Uterus (tissue), 4 donors: Measurements from ENCODE around the gene C1QA. TPM values are rescaled to one million over a fixed set of nuclear protein-coding genes. Genes with fewer than 3 reads are reported as not detected.
A peak's percentile ranks its signal among the peaks of the same experiment; 100 is the strongest.

ENCODE experiments used
- DNase-seq, 2 donors: peaks; one replicate each; pipeline ENCODE4 v3.0.0-alpha.2; 2019 to 2020
- H3K27ac ChIP-seq, 2 donors: fragments of 200-600 bp; sonication (generic); 1 replicate in 1 of 2; 2 replicates in 1 of 2; pipeline ENCODE4 v1.5.1; 2016 to 2018
- H3K27me3 ChIP-seq, 2 donors: fragments of 200-600 bp; sonication (generic); one replicate each; pipeline ENCODE4 v1.5.1; 2018 to 2019; ENCODE audit warnings: control low read depth in 1 of 2
- H3K36me3 ChIP-seq, 2 donors: fragments of 200-600 bp; sonication (generic); one replicate each; pipeline ENCODE4 v1.5.1; 2019; ENCODE audit warnings: control low read depth in 1 of 2
- H3K4me1 ChIP-seq, 2 donors: fragments of 200-600 bp; sonication (generic); one replicate each; pipeline ENCODE4 v1.5.1; 2018 to 2019; ENCODE audit warnings: control low read depth in 1 of 2
- H3K4me3 ChIP-seq, 2 donors: fragments of 200-600 bp; sonication (generic); 1 replicate in 1 of 2; 2 replicates in 1 of 2; pipeline ENCODE4 v1.5.1; 2018 to 2019; ENCODE audit warnings: mild to moderate bottlenecking in 1 of 2
- H3K9me3 ChIP-seq, 2 donors: fragments of 200-600 bp; sonication (generic); one replicate each; pipeline ENCODE4 v1.5.1; 2019; ENCODE audit warnings: control low read depth in 1 of 2
- POLR2A ChIP-seq, 2 donors: fragments of 450-650 bp; IDR thresholded peaks; one replicate each; pipeline ENCODE4 v1.6.1; 2016; ENCODE audit warnings: antibody characterized with exemption in 2 of 2, mild to moderate bottlenecking in 1 of 2, moderate library complexity in 1 of 2
- intact Hi-C: fragments of 100-400 bp; cut with DNase I; formaldehyde crosslinking; loops from one replicate; pipeline ENCODE4 v1.15.1; 2023; ENCODE audit warnings: low total_unique reads
- total RNA-seq, 4 donors: library from RNA; depleted of rRNA in 3 of 4; stranded (reverse); fragments of >200 nt in 3 of 4; gene quantifications; one replicate each; pipeline versions ENCODE4 v1.1.0 to v1.2.4, GENCODE V29; 2014 to 2023
- TF ChIP-seq, protein P1 (sequence below), 4 experiments: fragments of 200-600 bp in 2 of 4; fragments of 450-650 bp in 2 of 4; sonication (generic) in 2 of 4; IDR thresholded peaks; one replicate each; pipeline ENCODE4 v1.5.1; 2016 to 2019; ENCODE audit warnings: antibody characterized with exemption in 4 of 4, mild to moderate bottlenecking in 2 of 4, moderate library complexity in 1 of 4
- donor health status: DM: yes; HTN: yes; CAD: no.

Gene C1QA
- total RNA-seq, 4 donors from 2014 or later, result 33.1 to 114 (median 40.0) TPM

- no peaks in the 10 kb centered on the region for H3K36me3 ChIP-seq
- H3K4me1 ChIP-seq, result no peaks in the 10 kb centered on the region
- H3K27ac ChIP-seq, result no peak overlapping the region
- TF ChIP-seq POLR2A (IDR thresholded peaks at IDR 0.05), result no peak
- TF ChIP-seq, protein P1, sequence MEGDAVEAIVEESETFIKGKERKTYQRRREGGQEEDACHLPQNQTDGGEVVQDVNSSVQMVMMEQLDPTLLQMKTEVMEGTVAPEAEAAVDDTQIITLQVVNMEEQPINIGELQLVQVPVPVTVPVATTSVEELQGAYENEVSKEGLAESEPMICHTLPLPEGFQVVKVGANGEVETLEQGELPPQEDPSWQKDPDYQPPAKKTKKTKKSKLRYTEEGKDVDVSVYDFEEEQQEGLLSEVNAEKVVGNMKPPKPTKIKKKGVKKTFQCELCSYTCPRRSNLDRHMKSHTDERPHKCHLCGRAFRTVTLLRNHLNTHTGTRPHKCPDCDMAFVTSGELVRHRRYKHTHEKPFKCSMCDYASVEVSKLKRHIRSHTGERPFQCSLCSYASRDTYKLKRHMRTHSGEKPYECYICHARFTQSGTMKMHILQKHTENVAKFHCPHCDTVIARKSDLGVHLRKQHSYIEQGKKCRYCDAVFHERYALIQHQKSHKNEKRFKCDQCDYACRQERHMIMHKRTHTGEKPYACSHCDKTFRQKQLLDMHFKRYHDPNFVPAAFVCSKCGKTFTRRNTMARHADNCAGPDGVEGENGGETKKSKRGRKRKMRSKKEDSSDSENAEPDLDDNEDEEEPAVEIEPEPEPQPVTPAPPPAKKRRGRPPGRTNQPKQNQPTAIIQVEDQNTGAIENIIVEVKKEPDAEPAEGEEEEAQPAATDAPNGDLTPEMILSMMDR (IDR thresholded peaks at IDR 0.05), result no peak
- H3K4me3 ChIP-seq, result no peak overlapping the region
- no peaks in the 10 kb centered on the region for H3K27me3 ChIP-seq
- DNase-seq, result no peak
- intact Hi-C loops, result no loop called here
- H3K9me3 ChIP-seq, result no peaks in the 10 kb centered on the region
Observed at GRCh38 chr1:22637907-22638445, 1.5 kb downstream of the C1QA start.

DNA sequence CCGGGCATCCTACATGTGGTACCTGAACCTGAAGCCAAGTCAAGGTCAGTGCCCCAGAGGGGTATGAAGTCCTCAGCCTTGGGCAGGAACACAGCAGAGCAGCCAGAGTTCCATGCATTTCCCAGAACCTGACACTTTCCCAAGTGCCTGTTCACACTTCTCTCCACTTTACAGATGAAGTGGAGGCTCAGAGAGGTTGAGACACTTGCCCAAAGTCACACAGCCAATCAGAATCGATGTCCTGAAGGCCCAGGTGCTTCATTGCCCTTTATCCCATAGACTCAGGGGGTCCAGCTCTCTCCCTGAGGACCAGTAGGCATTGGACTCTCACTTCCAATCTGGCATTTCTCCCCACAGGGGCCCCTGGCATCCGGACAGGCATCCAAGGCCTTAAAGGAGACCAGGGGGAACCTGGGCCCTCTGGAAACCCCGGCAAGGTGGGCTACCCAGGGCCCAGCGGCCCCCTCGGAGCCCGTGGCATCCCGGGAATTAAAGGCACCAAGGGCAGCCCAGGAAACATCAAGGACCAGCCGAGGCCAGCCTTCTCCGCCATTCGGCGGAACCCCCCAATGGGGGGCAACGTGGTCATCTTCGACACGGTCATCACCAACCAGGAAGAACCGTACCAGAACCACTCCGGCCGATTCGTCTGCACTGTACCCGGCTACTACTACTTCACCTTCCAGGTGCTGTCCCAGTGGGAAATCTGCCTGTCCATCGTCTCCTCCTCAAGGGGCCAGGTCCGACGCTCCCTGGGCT lies 2.2 kb downstream of the C1QA start:
- intact Hi-C loops, result no loop called here
- H3K27me3 ChIP-seq, result no peaks in the 10 kb centered on the region
- no peaks in the 10 kb centered on the region for H3K36me3 ChIP-seq
- DNase-seq, result no peak
- H3K4me1 ChIP-seq, result no peaks in the 10 kb centered on the region
- no peaks in the 10 kb centered on the region for H3K9me3 ChIP-seq
- no peak overlapping the region for H3K4me3 ChIP-seq
- TF ChIP-seq POLR2A (IDR thresholded peaks at IDR 0.05), result no peak
- TF ChIP-seq, protein P1 (IDR thresholded peaks at IDR 0.05), result no peak
- no peak overlapping the region for H3K27ac ChIP-seq

DNA sequence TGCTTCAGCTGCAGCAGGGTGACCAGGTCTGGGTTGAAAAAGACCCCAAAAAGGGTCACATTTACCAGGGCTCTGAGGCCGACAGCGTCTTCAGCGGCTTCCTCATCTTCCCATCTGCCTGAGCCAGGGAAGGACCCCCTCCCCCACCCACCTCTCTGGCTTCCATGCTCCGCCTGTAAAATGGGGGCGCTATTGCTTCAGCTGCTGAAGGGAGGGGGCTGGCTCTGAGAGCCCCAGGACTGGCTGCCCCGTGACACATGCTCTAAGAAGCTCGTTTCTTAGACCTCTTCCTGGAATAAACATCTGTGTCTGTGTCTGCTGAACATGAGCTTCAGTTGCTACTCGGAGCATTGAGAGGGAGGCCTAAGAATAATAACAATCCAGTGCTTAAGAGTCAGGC lies 2.9 kb downstream of the C1QA start:
- no peak overlapping the region for H3K4me3 ChIP-seq
- H3K27me3 ChIP-seq, result no peaks in the 10 kb centered on the region
- intact Hi-C loops, result no loop called here

GRCh38 chr1:22641247-22641646 lies 4.8 kb downstream of the C1QA start:
- no peak overlapping the region for H3K4me3 ChIP-seq
- no peaks in the 10 kb centered on the region for H3K27me3 ChIP-seq
- TF ChIP-seq, protein P1 (IDR thresholded peaks at IDR 0.05), result no peak
- TF ChIP-seq POLR2A (IDR thresholded peaks at IDR 0.05), result no peak
- H3K36me3 ChIP-seq, result no peaks in the 10 kb centered on the region
- no peaks in the 10 kb centered on the region for H3K4me1 ChIP-seq
- H3K9me3 ChIP-seq, result no peaks in the 10 kb centered on the region
- no peak for DNase-seq
- intact Hi-C loops, result loop anchor here (5.0 kb wide), 1 partner anchor 224 kb away; no protein-coding TSS in a partner anchor
- no peak overlapping the region for H3K27ac ChIP-seq

More for the DNA sequence above, 2.9 kb downstream of the C1QA start:
- no peak for DNase-seq
- H3K27ac ChIP-seq, result no peak overlapping the region
- no peaks in the 10 kb centered on the region for H3K9me3 ChIP-seq
- no peaks in the 10 kb centered on the region for H3K4me1 ChIP-seq
- H3K36me3 ChIP-seq, result no peaks in the 10 kb centered on the region
- TF ChIP-seq, protein P1 (IDR thresholded peaks at IDR 0.05), result no peak
- no peak for TF ChIP-seq POLR2A (IDR thresholded peaks at IDR 0.05)

- intact Hi-C loops, result loop anchor here (5.0 kb wide), 1 partner anchor 225 kb away; no protein-coding TSS in a partner anchor
- Histone ChIP-seq H3K36me3 (no peaks in the 10 kb centered on the region), H3K4me1 (no peaks in the 10 kb centered on the region), H3K9me3 (no peaks in the 10 kb centered on the region), H3K4me3 (no peak overlapping the region), H3K27ac (no peak overlapping the region), H3K27me3 (no peaks in the 10 kb centered on the region)
- peak; percentile 73 to 84 for DNase-seq
- TF ChIP-seq, protein P1 (IDR thresholded peaks at IDR 0.05), result peak; percentile 83 to 95 (median 88)
- peak in 1 of 2 donors; percentile 20 for TF ChIP-seq POLR2A (IDR thresholded peaks at IDR 0.05)
Observed at GRCh38 chr1:22641906-22642636, 5.6 kb downstream of the C1QA start.
